ENCODE results near the gene SLC16A5.
A peak's percentile ranks its signal among the peaks of the same experiment; 100 is the strongest.
"Not testable (repeated sequence)": the region's sequence is repeated elsewhere in the genome, so short reads cannot be mapped to it uniquely, and the experiment has no call there.

The SLC16A5 gene

GRCh38 chr17:75114552-75115314 lies 27.0 kb downstream of the SLC16A5 start:
- Histone ChIP-seq H3K27me3 (ENCODE audit: control insufficient read depth, insufficient read depth, low read length) (no peaks in the 10 kb centered on the region), H3K9me3 (ENCODE audit: control insufficient read depth, insufficient read depth, low read length) (no peaks in the 10 kb centered on the region), H3K36me3 (ENCODE audit: control insufficient read depth, insufficient read depth, low read length) (peaks cover 8% of the 10 kb centered on the region; the same call in 1 of the 2 replicates), H3K4me1 (ENCODE audit: control insufficient read depth, insufficient read depth, low read length) (peaks cover 5% of the 10 kb centered on the region; the same call in 1 of the 2 replicates), H3K9ac (ENCODE audit: low read depth, low read length) (no peak overlapping the region), H3K27ac (ENCODE audit: low read depth, low read length) (peak overlapping the region; percentile 67), H3K4me3 (ENCODE audit: low read depth, low read length) (no peak overlapping the region)

- Histone ChIP-seq H3K9ac (ENCODE audit: low read depth, low read length) (no peak overlapping the region), H3K4me3 (ENCODE audit: low read depth, low read length) (no peak overlapping the region), H3K27ac (ENCODE audit: low read depth, low read length) (no peak overlapping the region), H3K9me3 (ENCODE audit: control insufficient read depth, insufficient read depth, low read length) (no peaks in the 10 kb centered on the region), H3K4me1 (ENCODE audit: control insufficient read depth, insufficient read depth, low read length) (peaks cover 5% of the 10 kb centered on the region; the same call in 1 of the 2 replicates), H3K36me3 (ENCODE audit: control insufficient read depth, insufficient read depth, low read length) (peaks cover 8% of the 10 kb centered on the region; the same call in 1 of the 2 replicates), H3K27me3 (ENCODE audit: control insufficient read depth, insufficient read depth, low read length) (no peaks in the 10 kb centered on the region)
These were observed 27.8 kb downstream of the SLC16A5 start for GRCh38 chr17:75115555-75115954.

DNA sequence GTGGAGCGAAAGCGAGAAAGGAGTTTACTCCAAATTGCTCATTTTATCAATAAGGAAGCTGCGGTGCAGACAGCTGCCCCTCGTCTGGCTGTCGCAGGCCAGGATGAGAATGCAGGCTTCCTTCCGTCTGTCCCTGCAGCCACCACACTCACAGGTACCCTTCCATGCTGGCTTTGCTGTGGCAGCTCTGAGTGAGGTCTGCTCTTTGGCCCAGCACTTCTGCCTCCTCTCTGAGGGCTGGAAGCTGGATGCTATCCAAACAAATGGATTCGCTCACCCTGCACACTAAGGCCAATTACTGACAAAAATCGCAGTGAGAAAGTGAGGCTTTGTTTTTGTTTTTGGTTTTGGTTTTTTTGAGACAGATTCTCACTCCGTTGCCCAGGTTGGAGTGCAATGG lies 29.0 kb downstream of the SLC16A5 start:
- Histone ChIP-seq H3K27ac (ENCODE audit: low read depth, low read length) (no peak overlapping the region), H3K9ac (ENCODE audit: low read depth, low read length) (no peak overlapping the region), H3K4me1 (ENCODE audit: control insufficient read depth, insufficient read depth, low read length) (peaks cover 5% of the 10 kb centered on the region; the same call in 1 of the 2 replicates), H3K9me3 (ENCODE audit: control insufficient read depth, insufficient read depth, low read length) (no peaks in the 10 kb centered on the region), H3K27me3 (ENCODE audit: control insufficient read depth, insufficient read depth, low read length) (no peaks in the 10 kb centered on the region), H3K36me3 (ENCODE audit: control insufficient read depth, insufficient read depth, low read length) (peaks cover 8% of the 10 kb centered on the region; the same call in 1 of the 2 replicates), H3K4me3 (ENCODE audit: low read depth, low read length) (no peak overlapping the region)

DNA sequence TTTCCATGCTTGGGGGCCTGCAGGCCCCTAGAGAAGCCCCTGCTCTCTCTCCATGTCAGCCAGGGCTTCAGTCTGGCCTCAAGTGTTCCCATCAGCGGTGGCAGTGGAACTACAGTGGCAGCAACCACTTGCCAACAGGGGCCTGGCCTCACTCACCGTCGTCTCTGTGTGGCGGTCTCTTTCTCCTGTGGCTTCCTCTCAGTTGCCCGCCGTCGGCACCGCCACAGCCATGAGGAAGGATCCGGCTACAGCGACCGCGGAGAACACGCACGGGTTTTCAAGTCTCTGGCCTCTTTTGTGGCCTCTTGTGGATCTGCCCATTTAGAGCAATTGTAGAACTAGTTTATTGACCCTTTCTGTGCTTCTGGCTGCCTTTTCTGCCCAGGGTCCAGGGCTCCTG lies 30.6 kb downstream of the SLC16A5 start:
- Histone ChIP-seq H3K9ac (ENCODE audit: low read depth, low read length) (no peak overlapping the region), H3K4me3 (ENCODE audit: low read depth, low read length) (no peak overlapping the region), H3K27me3 (ENCODE audit: control insufficient read depth, insufficient read depth, low read length) (no peaks in the 10 kb centered on the region), H3K27ac (ENCODE audit: low read depth, low read length) (no peak overlapping the region), H3K9me3 (ENCODE audit: control insufficient read depth, insufficient read depth, low read length) (no peaks in the 10 kb centered on the region), H3K36me3 (ENCODE audit: control insufficient read depth, insufficient read depth, low read length) (peaks cover 8% of the 10 kb centered on the region; the same call in 1 of the 2 replicates), H3K4me1 (ENCODE audit: control insufficient read depth, insufficient read depth, low read length) (peaks cover 5% of the 10 kb centered on the region; the same call in 1 of the 2 replicates)

GRCh38 chr17:75124041-75124818 lies 36.5 kb downstream of the SLC16A5 start:
- Histone ChIP-seq H3K27ac (ENCODE audit: low read depth, low read length) (no peak overlapping the region), H3K9me3 (ENCODE audit: control insufficient read depth, insufficient read depth, low read length) (no peaks in the 10 kb centered on the region), H3K4me3 (ENCODE audit: low read depth, low read length) (no peak overlapping the region), H3K4me1 (ENCODE audit: control insufficient read depth, insufficient read depth, low read length) (no peaks in the 10 kb centered on the region), H3K9ac (ENCODE audit: low read depth, low read length) (no peak overlapping the region), H3K36me3 (ENCODE audit: control insufficient read depth, insufficient read depth, low read length) (peaks cover 4% of the 10 kb centered on the region), H3K27me3 (ENCODE audit: control insufficient read depth, insufficient read depth, low read length) (no peaks in the 10 kb centered on the region)

- no peak overlapping the region for H3K27ac ChIP-seq (ENCODE audit: low read depth, low read length)
- peaks cover 10% of the 10 kb centered on the region for H3K36me3 ChIP-seq (ENCODE audit: control insufficient read depth, insufficient read depth, low read length)
- H3K27me3 ChIP-seq (ENCODE audit: control insufficient read depth, insufficient read depth, low read length) = no peaks in the 10 kb centered on the region
- no peaks in the 10 kb centered on the region for H3K4me1 ChIP-seq (ENCODE audit: control insufficient read depth, insufficient read depth, low read length)
- H3K4me3 ChIP-seq (ENCODE audit: low read depth, low read length) = no peak overlapping the region
- H3K9me3 ChIP-seq (ENCODE audit: control insufficient read depth, insufficient read depth, low read length) = no peaks in the 10 kb centered on the region
- no peak overlapping the region for H3K9ac ChIP-seq (ENCODE audit: low read depth, low read length)
These were observed 37.0 kb downstream of the SLC16A5 start for GRCh38 chr17:75124819-75125162.

GRCh38 chr17:75125984-75126383 lies 38.2 kb downstream of the SLC16A5 start:
- Histone ChIP-seq H3K4me1 (ENCODE audit: control insufficient read depth, insufficient read depth, low read length) (peaks cover 4% of the 10 kb centered on the region), H3K27ac (ENCODE audit: low read depth, low read length) (no peak overlapping the region)

GRCh38 chr17:75126954-75127353 lies 39.2 kb downstream of the SLC16A5 start:
- Histone ChIP-seq H3K9me3 (ENCODE audit: control insufficient read depth, insufficient read depth, low read length) (no peaks in the 10 kb centered on the region), H3K27me3 (ENCODE audit: control insufficient read depth, insufficient read depth, low read length) (no peaks in the 10 kb centered on the region), H3K4me1 (ENCODE audit: control insufficient read depth, insufficient read depth, low read length) (peaks cover 4% of the 10 kb centered on the region), H3K4me3 (ENCODE audit: low read depth, low read length) (no peak overlapping the region), H3K27ac (ENCODE audit: low read depth, low read length) (no peak overlapping the region), H3K9ac (ENCODE audit: low read depth, low read length) (no peak overlapping the region), H3K36me3 (ENCODE audit: control insufficient read depth, insufficient read depth, low read length) (peaks cover 16% of the 10 kb centered on the region)

More at GRCh38 chr17:75125984-75126383, 38.2 kb downstream of the SLC16A5 start:
- Histone ChIP-seq H3K27me3 (ENCODE audit: control insufficient read depth, insufficient read depth, low read length) (no peaks in the 10 kb centered on the region), H3K4me3 (ENCODE audit: low read depth, low read length) (no peak overlapping the region), H3K36me3 (ENCODE audit: control insufficient read depth, insufficient read depth, low read length) (peaks cover 16% of the 10 kb centered on the region), H3K9ac (ENCODE audit: low read depth, low read length) (no peak overlapping the region), H3K9me3 (ENCODE audit: control insufficient read depth, insufficient read depth, low read length) (no peaks in the 10 kb centered on the region)

GRCh38 chr17:75127936-75128335 lies 40.2 kb downstream of the SLC16A5 start:
- H3K4me3 ChIP-seq (ENCODE audit: low read depth, low read length); H3K9ac ChIP-seq (ENCODE audit: low read depth, low read length); H3K4me1 ChIP-seq (ENCODE audit: control insufficient read depth, insufficient read depth, low read length); H3K9me3 ChIP-seq (ENCODE audit: control insufficient read depth, insufficient read depth, low read length); H3K27ac ChIP-seq (ENCODE audit: low read depth, low read length); H3K27me3 ChIP-seq (ENCODE audit: control insufficient read depth, insufficient read depth, low read length): not testable (repeated sequence)
- H3K36me3 ChIP-seq (ENCODE audit: control insufficient read depth, insufficient read depth, low read length) = peaks cover 16% of the 10 kb centered on the region

DNA sequence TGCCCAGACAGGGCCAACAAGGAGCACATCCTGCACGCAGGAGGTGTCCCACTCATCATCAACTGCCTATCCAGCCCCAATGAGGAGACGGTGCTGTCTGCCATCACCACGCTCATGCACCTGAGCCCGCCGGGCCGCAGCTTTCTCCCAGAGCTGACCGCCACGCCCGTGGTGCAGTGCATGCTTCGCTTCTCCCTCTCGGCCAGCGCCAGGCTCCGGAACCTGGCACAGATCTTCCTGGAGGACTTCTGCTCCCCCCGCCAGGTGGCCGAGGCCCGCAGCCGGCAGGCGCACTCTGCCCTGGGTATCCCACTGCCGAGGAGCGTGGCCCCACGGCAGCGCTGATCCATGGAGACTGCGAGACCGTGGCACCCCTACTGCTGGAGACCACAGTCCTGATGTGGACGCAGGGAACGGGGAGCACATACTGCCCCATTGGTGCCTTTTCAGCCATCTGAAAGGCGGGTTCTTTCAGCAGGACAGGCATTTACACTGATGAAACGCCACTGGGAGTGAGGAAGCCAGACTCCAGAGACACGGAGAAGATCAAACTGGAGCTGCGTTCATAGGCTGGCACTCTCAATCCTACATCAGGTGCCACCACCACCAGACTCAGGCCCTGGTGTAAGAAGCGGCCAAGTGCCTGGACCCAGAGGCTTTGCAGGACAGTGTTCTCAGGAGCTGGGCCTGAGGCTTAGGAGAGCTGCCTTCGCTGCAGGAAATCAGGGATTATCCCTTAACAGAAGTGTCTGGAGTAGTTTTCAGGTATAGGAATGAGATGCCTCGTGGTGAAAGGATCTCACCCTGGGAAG lies 41.1 kb downstream of the SLC16A5 start:
- no peak overlapping the region for H3K27ac ChIP-seq (ENCODE audit: low read depth, low read length)
- H3K9me3 ChIP-seq (ENCODE audit: control insufficient read depth, insufficient read depth, low read length) = no peaks in the 10 kb centered on the region
- H3K9ac ChIP-seq (ENCODE audit: low read depth, low read length) = no peak overlapping the region

More for the DNA sequence above, 41.1 kb downstream of the SLC16A5 start:
- Histone ChIP-seq H3K36me3 (ENCODE audit: control insufficient read depth, insufficient read depth, low read length) (peaks cover 16% of the 10 kb centered on the region), H3K27me3 (ENCODE audit: control insufficient read depth, insufficient read depth, low read length) (no peaks in the 10 kb centered on the region), H3K4me3 (ENCODE audit: low read depth, low read length) (no peak overlapping the region), H3K4me1 (ENCODE audit: control insufficient read depth, insufficient read depth, low read length) (peaks cover 4% of the 10 kb centered on the region)

All from HUES48 (cell line).